Measurements from ENCODE around the gene TCF3. TPM values are rescaled to one million over a fixed set of nuclear protein-coding genes. Genes with fewer than 3 reads are reported as not detected.

Gene TCF3
- polyA plus RNA-seq, 1 donor from 2014 or later: 31.7 TPM

GRCh38 chr19:1560286-1560882, 92.0 kb downstream of the TCF3 start:
- Histone ChIP-seq H3K9me2 (ENCODE audit: insufficient read depth, low read length) (no peaks in the 10 kb centered on the region), H3K9me3 (ENCODE audit: low read length) (no peaks in the 10 kb centered on the region), H4K20me1 (ENCODE audit: insufficient read depth) (peaks cover 51% of the 10 kb centered on the region), H3K4me2 (ENCODE audit: low read length) (no peak overlapping the region), H2AFZ (ENCODE audit: low read depth, low read length) (no peak overlapping the region), H3F3A (ENCODE audit: insufficient read depth, low read length, poor library complexity, severe bottlenecking) (no peaks in the 10 kb centered on the region), H3K9ac (ENCODE audit: low read length) (no peak overlapping the region), H3K27ac (ENCODE audit: low read length) (no peak overlapping the region), H3K27me3 (ENCODE audit: insufficient read depth, low read depth, low read length) (no peaks in the 10 kb centered on the region), H3K36me3 (ENCODE audit: insufficient read depth, low read length) (peaks cover 5% of the 10 kb centered on the region), H3K79me2 (replicated peaks; ENCODE audit: insufficient read depth, low read length) (peaks cover 55% of the 10 kb centered on the region), H3K4me3 (ENCODE audit: low read length) (no peak overlapping the region)
- no peak for TF ChIP-seq EP300 (conservative IDR thresholded peaks at IDR 0.05; ENCODE audit: poor library complexity, severe bottlenecking)
- no peak for TF ChIP-seq SMC3 (conservative IDR thresholded peaks at IDR 0.05; ENCODE audit: poor library complexity)
- TF ChIP-seq CTCF (IDR thresholded peaks at IDR 0.05; ENCODE audit: poor library complexity, severe bottlenecking): no peak
- TF ChIP-seq POLR2AphosphoS5 (IDR thresholded peaks at IDR 0.05): no peak
- no peak for TF ChIP-seq MXI1 (conservative IDR thresholded peaks at IDR 0.05; ENCODE audit: poor library complexity, severe bottlenecking)
- no peak for TF ChIP-seq REST (IDR thresholded peaks at IDR 0.05; ENCODE audit: borderline replicate concordance)

Small RNA genes lying within 50 kb of the gene (small RNA-seq; reads per million reads assigned to genes)
- gene AC005943.2 (0 reads per million in 3 experiments), gene RN7SL477P (0 reads per million in 3 experiments), gene RNU6-1223P (0 reads per million in 3 experiments)

Other genes starting within 250 kb of the TCF3 start
- 60.5 and 95.2 TPM in 2 replicates for gene DAZAP1, start 245.0 kb downstream of the TCF3 start, polyA plus RNA-seq
- 452 and 591 TPM in 2 replicates for gene RPS15, start 214.2 kb downstream of the TCF3 start, polyA plus RNA-seq
- 50.5 and 79.7 TPM in 2 replicates for gene APC2, start 202.5 kb downstream of the TCF3 start, polyA plus RNA-seq
- 80.2 and 108 TPM in 2 replicates for gene C19orf25, start 173.4 kb downstream of the TCF3 start, polyA plus RNA-seq
- gene PCSK4, start 162.3 kb downstream of the TCF3 start, polyA plus RNA-seq: 11.8 and 24.1 TPM in 2 replicates
- 10.7 and 17.0 TPM in 2 replicates for gene REEP6, start 161.4 kb downstream of the TCF3 start, polyA plus RNA-seq
- not detected in 2 replicates for gene ADAMTSL5, start 139.6 kb downstream of the TCF3 start, polyA plus RNA-seq
- gene PLK5, start 128.5 kb downstream of the TCF3 start, polyA plus RNA-seq: 3.6 and 7.1 TPM in 2 replicates
- 18.4 and 20.8 TPM in 2 replicates for gene MEX3D, start 84.3 kb downstream of the TCF3 start, polyA plus RNA-seq
- gene MBD3, start 59.8 kb downstream of the TCF3 start, polyA plus RNA-seq: 80.1 and 102 TPM in 2 replicates
- gene UQCR11, start 47.2 kb downstream of the TCF3 start, polyA plus RNA-seq: 204 and 237 TPM in 2 replicates
- gene ONECUT3, start 100.9 kb upstream of the TCF3 start, polyA plus RNA-seq: 0.45 and 1.6 TPM in 2 replicates
- 0.74 and 1.5 TPM in 2 replicates for gene ATP8B3, start 159.7 kb upstream of the TCF3 start, polyA plus RNA-seq
- gene REXO1, start 195.9 kb upstream of the TCF3 start, polyA plus RNA-seq: 9.2 and 18.5 TPM in 2 replicates
- 2.2 and 3.5 TPM in 2 replicates for gene KLF16, start 211.0 kb upstream of the TCF3 start, polyA plus RNA-seq
- gene ABHD17A, start 232.9 kb upstream of the TCF3 start, polyA plus RNA-seq: 116 and 140 TPM in 2 replicates